ELF-1 (cell line): ENCODE data around the gene GPBP1.

ENCODE experiments used
- DNase-seq: peaks from one replicate; pipeline ENCODE4 v3.0.0-alpha.2; 2016; ENCODE audit warnings: low read depth, low spot score

Gene GPBP1

GRCh38 chr5:57210633-57211032, 36.8 kb downstream of the GPBP1 start:
- DNase-seq: no peak

- DNase-seq: no peak
Observed at GRCh38 chr5:57211039-57211438, 37.2 kb downstream of the GPBP1 start.

GRCh38 chr5:57215629-57216195, 41.9 kb downstream of the GPBP1 start:
- no peak for DNase-seq

- no peak for DNase-seq
Observed at GRCh38 chr5:57216714-57217113, 42.9 kb downstream of the GPBP1 start.

- DNase-seq: no peak
Observed at GRCh38 chr5:57219386-57219785, 45.5 kb downstream of the GPBP1 start.

- no peak for DNase-seq
Observed at GRCh38 chr5:57221049-57221568, 47.2 kb downstream of the GPBP1 start.

- no peak for DNase-seq
Observed at GRCh38 chr5:57225553-57225952, 51.7 kb downstream of the GPBP1 start.

GRCh38 chr5:57229313-57229712, 55.5 kb downstream of the GPBP1 start:
- no peak for DNase-seq

- DNase-seq: no peak
Observed at GRCh38 chr5:57231607-57232006, 57.7 kb downstream of the GPBP1 start.

- DNase-seq: no peak
Observed at GRCh38 chr5:57232293-57233033, 58.6 kb downstream of the GPBP1 start.

- DNase-seq: no peak
Observed at GRCh38 chr5:57243286-57244137, 69.7 kb downstream of the GPBP1 start.

GRCh38 chr5:57244331-57244730, 70.5 kb downstream of the GPBP1 start:
- DNase-seq: no peak

GRCh38 chr5:57246426-57246825, 72.6 kb downstream of the GPBP1 start:
- DNase-seq: no peak

GRCh38 chr5:57247765-57248164, 73.9 kb downstream of the GPBP1 start:
- no peak for DNase-seq

GRCh38 chr5:57249265-57249874, 75.5 kb downstream of the GPBP1 start:
- no peak for DNase-seq

- DNase-seq: no peak
Observed at GRCh38 chr5:57258052-57258451, 84.2 kb downstream of the GPBP1 start.

- DNase-seq: no peak
Observed at GRCh38 chr5:57258943-57259342, 85.1 kb downstream of the GPBP1 start.

- no peak for DNase-seq
Observed at GRCh38 chr5:57259704-57260103, 85.8 kb downstream of the GPBP1 start.

GRCh38 chr5:57262541-57262940, 88.7 kb downstream of the GPBP1 start:
- DNase-seq: no peak

- no peak for DNase-seq
Observed at GRCh38 chr5:57267805-57268204, 93.9 kb downstream of the GPBP1 start.

- no peak for DNase-seq
Observed at GRCh38 chr5:57276353-57276752, 102.5 kb downstream of the GPBP1 start.

- DNase-seq: no peak
Observed at GRCh38 chr5:57277085-57277484, 103.2 kb downstream of the GPBP1 start.
